Measurements from ENCODE around the gene GALT.

- TF ChIP-seq CTCF (conservative IDR thresholded peaks at IDR 0.05; ENCODE audit: low read length): no peak
- no peak for TF ChIP-seq EZH2phosphoT487 (IDR thresholded peaks at IDR 0.05; ENCODE audit: borderline replicate concordance, low read depth, low read length)
These were observed 35.9 kb upstream of the GALT start for GRCh38 chr9:34610434-34611206.
